ENCODE data around the gene MYH14.
"Not testable (repeated sequence)": the region's sequence is repeated elsewhere in the genome, so short reads cannot be mapped to it uniquely, and the experiment has no call there.

MYH14 gene

DNA sequence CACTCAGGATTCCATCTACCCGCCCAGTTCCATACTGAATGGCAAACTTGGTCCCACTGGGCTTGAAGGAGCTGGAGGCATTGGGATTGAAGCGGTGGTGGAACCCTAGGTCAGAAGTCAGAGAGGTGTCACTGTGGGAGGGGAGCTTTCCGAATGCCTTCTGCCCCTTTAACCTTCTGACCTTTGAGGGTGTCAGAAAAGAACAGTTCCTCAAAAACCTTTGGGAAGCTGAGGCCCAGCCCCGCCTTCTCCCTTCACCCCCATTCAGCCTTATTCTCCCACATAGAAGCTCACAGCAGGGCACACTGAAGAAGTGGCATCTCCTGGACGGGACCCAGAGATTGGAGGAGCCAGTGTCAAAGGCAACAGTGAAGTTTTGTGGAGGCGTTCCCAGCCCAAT, 133.6 kb downstream of the MYH14 start:
- DNase-seq: not testable (repeated sequence)

DNA sequence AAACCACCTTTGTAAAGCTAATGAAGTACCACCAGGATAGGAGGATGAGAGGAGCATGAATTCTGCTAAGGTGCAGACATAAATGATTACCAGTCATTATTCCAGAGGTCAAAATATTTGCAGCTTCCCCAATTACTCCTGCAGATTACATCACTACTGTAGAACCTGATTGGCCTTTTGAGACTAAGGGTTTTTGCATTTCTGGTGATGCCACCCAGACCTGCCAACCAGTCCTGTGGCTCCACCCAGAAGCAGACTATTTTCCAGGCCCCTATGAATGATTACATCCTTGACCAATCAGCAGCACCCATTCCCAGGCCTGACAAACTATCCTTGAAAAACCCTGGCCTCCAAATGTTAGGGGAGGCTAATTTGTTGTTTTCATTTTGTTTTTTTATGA, 136.9 kb downstream of the MYH14 start:
- DNase-seq: no peak

DNA sequence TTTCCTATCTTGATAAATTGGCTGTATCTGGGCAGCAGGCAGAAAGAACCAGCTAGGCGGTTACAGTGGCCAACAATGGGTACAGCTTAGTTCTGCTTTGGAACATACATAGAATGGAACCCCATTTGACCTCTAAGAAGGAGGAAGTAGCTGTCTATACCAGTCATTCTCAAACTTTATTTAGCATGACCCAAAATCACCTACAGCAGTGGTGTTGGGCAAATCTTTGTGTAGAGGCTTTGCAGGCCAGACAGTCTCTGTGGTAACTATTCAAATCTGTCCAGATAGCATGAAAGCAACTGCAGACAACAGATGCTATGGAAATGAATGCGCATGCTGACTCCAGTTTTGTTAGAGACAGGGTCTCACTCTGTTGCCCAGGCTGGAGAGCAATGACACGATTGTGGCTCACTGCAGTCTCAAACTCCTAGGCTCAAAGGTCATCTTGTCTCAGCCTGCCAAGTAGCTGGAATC, 137.7 kb downstream of the MYH14 start:
- no peak for DNase-seq

DNA sequence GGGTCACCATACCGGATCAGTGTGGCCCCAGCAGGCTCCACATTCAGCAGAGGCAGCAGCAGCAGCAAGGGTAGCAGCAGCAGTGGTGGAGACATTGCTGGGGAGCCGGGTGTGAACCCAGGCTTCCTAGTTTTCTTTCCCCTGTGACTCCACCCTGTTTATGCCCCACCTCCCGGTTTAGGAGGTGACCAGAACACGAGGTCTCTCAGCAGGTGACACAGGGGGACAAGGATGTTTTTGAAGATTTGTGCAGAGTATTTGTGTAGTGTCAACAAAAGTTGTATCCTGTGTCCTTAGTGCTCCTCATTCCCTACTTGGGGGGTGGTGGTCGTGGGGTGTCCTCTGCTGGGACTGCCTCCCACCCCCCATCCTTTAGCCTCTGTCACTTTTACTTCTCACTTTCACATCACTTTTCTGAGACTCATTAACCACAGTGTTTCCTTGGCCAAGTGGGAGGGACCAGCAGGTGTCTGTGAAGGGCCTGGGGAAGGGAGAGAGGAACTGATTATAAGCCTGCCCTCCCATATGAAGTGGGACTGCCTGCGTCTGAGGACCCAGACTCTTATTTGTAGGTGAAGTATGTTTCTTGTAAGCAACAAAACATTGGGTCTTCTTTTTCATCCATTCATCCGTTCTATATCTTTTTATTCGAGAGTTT, 141.4 kb downstream of the MYH14 start:
- DNase-seq: peak in 1 of 2 donors; percentile 22

DNA sequence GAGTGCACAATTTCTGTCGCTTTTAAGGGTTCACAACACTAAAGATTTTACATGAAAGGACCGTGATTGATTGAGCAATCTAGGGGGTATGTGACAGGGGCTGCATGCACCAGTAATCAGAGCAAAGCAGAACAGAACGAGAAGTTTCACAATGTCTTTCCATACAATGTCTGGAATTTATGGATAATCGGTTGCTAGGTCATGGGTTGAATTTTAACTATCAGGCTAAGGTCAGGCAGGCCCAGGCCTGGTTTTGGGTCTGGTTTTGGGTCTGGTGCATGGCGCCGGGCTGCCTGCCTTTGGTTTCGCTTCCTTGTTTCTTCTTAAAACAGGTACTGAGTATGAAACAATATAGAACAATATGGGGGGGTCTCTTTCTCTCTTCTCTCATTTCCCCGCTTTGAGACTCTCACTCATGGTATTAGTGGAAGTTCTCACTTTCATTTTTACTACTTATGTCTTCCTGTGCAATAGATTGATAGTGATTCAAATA, 143.7 kb downstream of the MYH14 start:
- DNase-seq: not testable (repeated sequence)

DNA sequence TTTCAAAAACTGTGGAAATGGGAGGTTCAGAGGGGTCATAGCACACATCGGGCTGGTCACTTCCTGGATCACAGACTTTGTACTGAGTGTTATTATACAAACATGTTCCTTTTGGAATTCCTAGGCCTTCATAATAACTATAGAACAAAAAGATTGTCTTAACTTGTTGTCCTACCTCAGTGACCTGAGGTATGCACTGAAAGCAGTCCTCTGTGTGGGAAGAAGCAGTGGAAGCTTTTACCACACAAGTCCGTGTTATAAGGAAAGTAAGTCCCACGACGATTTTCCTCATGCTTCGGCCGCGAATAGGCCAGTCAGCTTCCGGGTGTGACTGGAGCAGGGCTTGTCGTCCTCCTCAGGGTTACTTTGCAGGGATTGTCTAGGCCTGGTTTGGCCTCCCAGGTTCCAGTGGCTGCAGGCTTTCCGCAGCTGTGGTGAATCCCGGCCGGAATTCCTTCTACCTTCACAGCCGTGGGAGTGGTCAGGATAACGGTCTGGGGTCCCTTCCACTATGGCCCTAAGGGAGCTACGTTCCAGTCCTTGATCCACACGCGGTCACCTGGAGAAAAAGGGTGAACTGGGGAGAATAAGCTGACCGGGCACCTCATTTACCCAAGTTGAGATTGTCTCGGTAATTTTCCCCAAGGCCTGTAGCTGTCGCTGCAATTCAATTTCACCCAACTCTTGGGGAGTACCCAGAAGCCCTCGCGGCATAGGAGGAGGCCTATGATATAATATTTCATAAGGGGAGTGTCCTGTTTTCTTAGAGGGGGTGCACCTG, 146.0 kb downstream of the MYH14 start:
- no peak for DNase-seq

DNA sequence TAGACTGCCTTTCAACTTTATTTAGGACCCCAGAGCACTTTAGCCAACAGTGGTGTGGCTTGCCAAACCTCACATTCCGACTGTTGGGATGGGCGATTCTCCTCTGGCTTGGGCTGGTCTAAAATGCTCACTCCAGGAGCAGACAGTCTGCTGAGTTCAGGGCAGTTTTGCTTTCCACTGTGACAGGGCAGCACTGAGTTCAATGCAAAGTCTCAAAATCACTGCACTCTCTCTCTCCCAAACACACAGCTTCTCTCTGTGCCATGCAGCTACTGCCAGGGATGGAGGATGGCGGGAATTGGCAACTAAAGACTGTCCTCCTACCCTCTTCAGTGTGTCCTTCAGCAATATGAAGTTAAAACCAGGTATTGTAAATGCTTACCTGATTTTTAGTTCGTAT, 148.8 kb downstream of the MYH14 start:
- no peak for DNase-seq

DNA sequence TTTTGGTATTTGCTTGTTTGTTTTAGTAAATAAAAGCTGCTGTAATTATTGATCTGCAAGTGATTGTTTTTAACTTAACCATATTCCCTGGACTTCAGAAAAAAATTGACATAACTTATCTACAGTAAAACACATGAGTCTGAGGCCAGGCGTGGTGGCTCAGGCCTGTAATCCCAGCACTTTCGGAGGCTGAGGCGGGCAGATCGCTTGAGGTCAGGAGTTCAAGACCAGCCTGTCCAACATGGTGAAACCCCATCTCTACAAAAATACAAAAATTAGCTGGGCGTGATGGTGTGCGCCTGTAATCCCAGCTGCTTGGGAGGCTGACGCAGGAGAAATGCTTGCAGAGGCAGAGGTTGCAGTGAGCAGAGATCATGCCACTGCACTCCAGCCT, 150.1 kb downstream of the MYH14 start:
- DNase-seq: not testable (repeated sequence)

DNA sequence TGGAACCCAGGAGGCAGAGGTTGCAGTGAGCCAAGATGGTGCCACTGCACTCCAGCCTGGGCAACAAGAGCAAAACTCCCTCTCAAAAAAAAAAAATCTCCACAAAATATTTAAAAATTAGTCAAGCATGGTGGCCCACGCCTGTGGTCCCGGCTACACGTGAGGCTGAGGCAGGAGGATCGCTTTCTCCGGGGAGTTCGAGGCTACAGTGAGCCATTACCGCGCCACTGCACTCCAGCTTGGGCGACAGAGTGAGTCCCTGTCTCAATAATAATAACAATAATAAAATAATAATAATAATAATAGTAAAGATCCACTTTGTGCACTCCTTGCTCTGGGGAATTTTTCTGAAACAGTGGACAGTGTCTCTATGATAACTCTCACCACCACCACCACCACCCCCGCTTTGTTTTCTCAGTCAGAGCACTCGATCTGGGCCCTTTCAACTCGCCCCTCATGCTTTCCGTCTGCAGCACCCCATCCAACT, 153.3 kb downstream of the MYH14 start:
- DNase-seq: no peak

DNA sequence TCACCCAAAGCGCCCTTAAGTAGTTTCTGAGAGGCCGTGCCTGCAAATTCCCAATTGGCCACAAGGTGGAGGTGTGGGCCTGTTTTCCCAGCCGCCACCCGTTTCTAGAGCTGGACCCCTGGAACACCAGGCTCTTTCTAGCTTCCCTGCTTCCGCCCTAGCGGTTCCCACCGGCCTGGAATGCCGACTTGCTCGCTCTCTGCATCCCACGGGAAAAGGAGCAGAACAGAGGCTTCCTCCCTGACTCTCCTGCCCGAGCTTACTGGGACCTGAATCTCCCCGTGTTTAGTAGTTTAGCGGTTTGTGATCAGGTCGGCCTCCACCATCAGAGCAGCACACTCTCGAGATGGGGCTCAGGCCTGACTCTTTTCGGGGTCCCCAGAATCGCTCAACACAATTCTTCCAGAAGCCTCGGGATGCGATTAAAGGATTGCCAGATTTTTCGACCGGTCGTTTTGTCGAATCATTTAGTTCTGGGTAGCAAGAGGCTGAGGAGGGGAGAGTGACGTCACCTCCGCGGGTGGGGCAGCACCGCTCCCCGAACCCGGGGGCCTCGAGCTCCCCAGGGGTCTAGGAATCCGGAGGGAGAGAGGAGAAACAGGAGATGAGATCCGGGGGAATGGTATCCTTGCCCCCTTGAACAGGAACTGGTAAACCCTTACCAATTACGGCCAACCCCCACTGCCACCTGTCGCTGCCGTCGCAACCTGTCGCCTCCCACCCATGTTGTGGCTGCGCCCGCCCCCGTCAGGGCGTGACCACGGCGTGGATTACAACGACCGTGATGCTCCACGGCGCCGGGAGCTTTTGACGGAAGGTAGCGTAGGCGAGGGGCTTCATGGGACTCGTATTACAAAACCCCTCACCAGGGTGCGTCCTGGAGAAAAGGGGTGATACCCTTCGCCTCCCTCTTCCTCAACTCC, 154.0 kb downstream of the MYH14 start:
- DNase-seq: peak; percentile 72

DNA sequence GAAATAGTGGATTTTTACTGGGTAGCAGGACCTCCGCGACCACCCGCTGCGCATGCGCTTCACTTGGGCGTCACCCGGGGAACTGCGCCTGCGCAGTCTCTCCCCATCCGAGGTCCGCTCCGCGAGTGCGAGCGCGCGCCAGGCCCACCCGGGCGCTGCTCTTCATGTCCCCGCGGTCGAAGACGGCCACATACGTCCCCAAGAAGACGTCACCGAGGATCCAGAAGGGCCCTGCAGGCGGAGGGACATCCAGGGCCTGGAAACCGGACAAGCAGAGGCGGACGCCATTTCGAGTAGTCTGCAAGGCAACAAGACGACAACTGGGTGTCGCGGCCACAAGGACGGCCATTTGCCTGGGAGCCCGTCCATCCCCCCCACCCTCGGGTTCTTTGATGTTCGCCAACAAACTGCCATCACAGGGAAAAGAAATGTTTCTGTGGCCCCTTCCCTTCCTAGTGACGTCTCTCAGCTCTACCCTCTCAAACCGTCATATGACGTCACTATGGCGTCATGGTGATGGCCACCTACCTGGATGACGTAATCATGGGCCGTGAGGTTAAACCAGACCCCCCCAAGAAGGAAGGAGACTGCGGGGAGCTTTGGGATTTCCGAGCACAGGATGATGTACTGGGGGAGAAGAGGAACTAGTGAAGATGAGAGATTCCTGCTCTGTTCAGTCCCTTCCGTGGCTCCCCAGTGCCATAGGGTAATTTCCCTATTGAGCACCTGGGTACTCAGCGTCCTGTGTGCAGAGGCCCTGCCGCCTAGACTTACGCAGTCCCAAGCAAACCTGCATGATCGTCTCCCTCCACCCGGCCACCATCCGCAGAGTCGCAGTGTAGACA, 155.3 kb downstream of the MYH14 start:
- peak; percentile 16 to 50 for DNase-seq

DNA sequence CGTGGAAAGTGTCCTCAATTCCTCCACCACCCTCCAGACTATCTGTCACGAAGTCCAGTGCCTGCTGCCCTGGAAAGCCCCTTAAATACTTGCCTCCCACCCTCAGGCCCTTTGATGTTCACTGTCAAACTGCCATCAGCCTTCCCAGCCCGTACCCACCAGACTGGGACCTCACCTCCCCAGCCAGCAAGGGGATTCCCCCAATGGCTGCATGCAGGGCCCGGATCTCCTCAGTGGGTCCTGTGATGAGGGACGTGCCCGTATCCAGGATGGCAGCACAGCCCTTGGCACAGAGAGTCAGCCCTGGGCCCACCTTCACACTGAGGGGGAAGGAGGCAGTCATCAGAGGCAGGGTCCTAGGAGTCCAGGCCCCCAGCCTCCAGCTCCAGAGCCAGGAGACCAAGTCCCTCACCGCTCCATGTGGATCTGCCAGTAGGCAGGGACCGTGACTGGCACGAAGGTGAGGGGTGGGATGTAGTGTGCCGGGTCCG, 156.0 kb downstream of the MYH14 start:
- no peak for DNase-seq
